PC-9 (cell line): ENCODE results near the gene ILDR1. TPM values are rescaled to one million over a fixed set of nuclear protein-coding genes. Genes with fewer than 3 reads are reported as not detected.

ENCODE experiments used
- BruUV-seq: library from RNA; stranded (reverse); fragments of 400-500 nt; replicated peaks from 2 replicates; lab custom pipeline; 2021; lab: Mats Ljungman, UMichigan
- CTCF ChIA-PET: fragments of 300-600 bp; sonication (Branson Sonifier 250); formaldehyde crosslinking; loops from one replicate; lab custom pipeline; 2022; ENCODE audit warnings: antibody characterized with exemption; lab: Charles Lee
- POLR2A ChIA-PET: fragments of 300-600 bp; sonication (Branson Sonifier 250); formaldehyde crosslinking; loops from one replicate; lab custom pipeline; 2022; ENCODE audit warnings: antibody characterized with exemption; ENCODE audit not compliant: unreplicated experiment; lab: Charles Lee
- DNase-seq, 2 experiments: peaks; one replicate each; pipeline versions ENCODE4 v3.0.0 to v3.0.0-alpha.2; 2015 to 2022; ENCODE audit warnings: mixed read lengths in 1 of 2
- H2AFZ ChIP-seq: fragments of 200-600 bp; sonication (generic); 2 replicates; pipeline ENCODE4 v1.8.1; 2017; ENCODE audit warnings: antibody characterized with exemption
- H3F3A ChIP-seq: fragments of 200-600 bp; sonication (generic); 2 replicates; pipeline ENCODE4 v1.8.1; 2017; ENCODE audit warnings: antibody characterized with exemption, mild to moderate bottlenecking, low read depth; ENCODE audit not compliant: insufficient read depth
- H3K27ac ChIP-seq: fragments of 200-600 bp; sonication (generic); 2 replicates; pipeline ENCODE4 v1.6.1; 2016; ENCODE audit warnings: mixed run types
- H3K27me3 ChIP-seq: fragments of 200-600 bp; sonication (generic); 2 replicates; pipeline ENCODE4 v1.6.1; 2016; ENCODE audit warnings: low read depth, mixed run types; ENCODE audit not compliant: insufficient read depth
- H3K36me3 ChIP-seq: fragments of 200-600 bp; sonication (generic); 2 replicates; pipeline ENCODE4 v1.6.1; 2016; ENCODE audit warnings: low read depth, mixed run types
- H3K4me1 ChIP-seq: fragments of 200-600 bp; sonication (generic); replicated peaks from 2 replicates; pipeline ENCODE4 v1.6.1; 2016; ENCODE audit warnings: mixed run types; ENCODE audit not compliant: insufficient read depth
- H3K4me2 ChIP-seq: fragments of 200-600 bp; sonication (generic); 2 replicates; pipeline ENCODE4 v1.6.1; 2017; ENCODE audit warnings: mixed run types
- H3K4me3 ChIP-seq: fragments of 200-600 bp; sonication (generic); 2 replicates; pipeline ENCODE4 v1.6.1; 2016; ENCODE audit warnings: mixed run types
- H3K79me2 ChIP-seq: fragments of 200-600 bp; sonication (generic); 2 replicates; pipeline ENCODE4 v1.6.1; 2017; ENCODE audit warnings: low read depth, mixed run types
- H3K9me2 ChIP-seq: fragments of 200-600 bp; sonication (generic); 2 replicates; pipeline ENCODE4 v1.8.1; 2017; ENCODE audit warnings: mild to moderate bottlenecking; ENCODE audit not compliant: insufficient read depth
- H3K9me3 ChIP-seq: fragments of 200-600 bp; sonication (generic); 2 replicates; pipeline ENCODE4 v1.8.1; 2016; ENCODE audit warnings: low read depth; ENCODE audit not compliant: insufficient read depth
- H4K20me1 ChIP-seq: fragments of 200-600 bp; sonication (generic); 2 replicates; pipeline ENCODE4 v1.8.1; 2017; ENCODE audit not compliant: insufficient read depth
- EZH2 ChIP-seq: fragments of 200-600 bp; sonication (generic); IDR thresholded peaks from 2 replicates; pipeline ENCODE4 v1.8.0; 2017; ENCODE audit warnings: antibody characterized with exemption, low read depth
- intact Hi-C: fragments of 100-400 bp; cut with micrococcal nuclease; formaldehyde crosslinking; loops from one replicate; pipeline ENCODE4 v1.10.0; 2022; ENCODE audit not compliant: unreplicated experiment
- total RNA-seq: library from RNA; stranded (reverse); gene quantifications from 2 replicates; pipeline ENCODE4 v1.2.3, GENCODE V29; 2021
- TF ChIP-seq, protein P1 (sequence below): fragments of 200-600 bp; sonication (generic); conservative IDR thresholded peaks from 2 replicates; pipeline ENCODE4 v1.6.1; 2017; ENCODE audit warnings: mixed run types, antibody characterized with exemption, mild to moderate bottlenecking, moderate library complexity

ILDR1 gene
- total RNA-seq, 1 experiment from 2014 or later: 5.1 TPM

DNA sequence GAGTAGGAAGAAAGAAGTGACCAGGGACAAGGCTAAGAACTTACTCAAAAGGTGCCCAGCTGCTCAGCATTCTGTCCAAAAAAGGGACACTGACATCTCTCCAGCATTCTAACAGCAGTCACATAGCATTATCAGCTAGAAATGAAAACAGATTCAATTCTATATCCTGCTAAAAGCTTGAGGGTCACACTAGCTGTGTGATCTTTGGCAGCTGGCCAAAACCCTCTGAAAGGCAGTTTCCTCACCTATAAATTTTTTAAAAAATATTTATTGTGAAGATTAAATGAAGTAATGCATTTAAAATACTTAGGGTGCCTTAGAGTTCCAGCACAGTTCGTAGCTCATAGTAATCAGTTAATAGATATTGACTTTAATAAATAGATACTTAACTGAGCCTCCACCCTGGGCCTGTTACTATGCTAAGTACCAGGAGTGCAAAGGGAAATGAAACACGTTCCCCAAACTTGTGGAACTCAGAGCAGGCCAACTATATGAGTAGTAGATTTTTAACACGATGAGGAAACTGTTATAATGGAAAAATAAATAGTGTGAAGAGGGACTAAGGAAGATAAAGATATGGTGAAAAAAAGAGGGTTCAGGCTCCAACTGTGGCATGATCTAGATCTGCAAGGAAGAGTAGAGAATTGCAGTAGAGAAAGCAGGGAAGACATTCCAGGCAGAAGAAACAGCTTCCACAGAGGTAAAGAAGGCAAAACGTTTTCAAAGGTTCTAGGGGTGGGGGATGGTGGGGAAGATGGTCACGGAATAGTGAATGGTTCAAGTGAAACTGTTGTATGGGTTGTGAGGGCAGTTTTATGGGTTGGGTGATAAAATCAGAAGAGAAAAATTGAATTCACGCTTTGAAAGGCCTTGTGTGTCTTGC, 44.5 kb upstream of the ILDR1 start:
- no peak overlapping the region for H2AFZ ChIP-seq
- H3K79me2 ChIP-seq: no peaks in the 10 kb centered on the region
- H3F3A ChIP-seq: no peaks in the 10 kb centered on the region
- H3K4me2 ChIP-seq: no peak overlapping the region
- no peak overlapping the region for H3K27ac ChIP-seq
- H3K4me3 ChIP-seq: no peak overlapping the region
- H3K36me3 ChIP-seq: no peaks in the 10 kb centered on the region
- H3K27me3 ChIP-seq: no peaks in the 10 kb centered on the region
- H3K4me1 ChIP-seq: no peaks in the 10 kb centered on the region
- BruUV-seq: no TSS peak
- no peak for TF ChIP-seq EZH2
- TF ChIP-seq, protein P1, sequence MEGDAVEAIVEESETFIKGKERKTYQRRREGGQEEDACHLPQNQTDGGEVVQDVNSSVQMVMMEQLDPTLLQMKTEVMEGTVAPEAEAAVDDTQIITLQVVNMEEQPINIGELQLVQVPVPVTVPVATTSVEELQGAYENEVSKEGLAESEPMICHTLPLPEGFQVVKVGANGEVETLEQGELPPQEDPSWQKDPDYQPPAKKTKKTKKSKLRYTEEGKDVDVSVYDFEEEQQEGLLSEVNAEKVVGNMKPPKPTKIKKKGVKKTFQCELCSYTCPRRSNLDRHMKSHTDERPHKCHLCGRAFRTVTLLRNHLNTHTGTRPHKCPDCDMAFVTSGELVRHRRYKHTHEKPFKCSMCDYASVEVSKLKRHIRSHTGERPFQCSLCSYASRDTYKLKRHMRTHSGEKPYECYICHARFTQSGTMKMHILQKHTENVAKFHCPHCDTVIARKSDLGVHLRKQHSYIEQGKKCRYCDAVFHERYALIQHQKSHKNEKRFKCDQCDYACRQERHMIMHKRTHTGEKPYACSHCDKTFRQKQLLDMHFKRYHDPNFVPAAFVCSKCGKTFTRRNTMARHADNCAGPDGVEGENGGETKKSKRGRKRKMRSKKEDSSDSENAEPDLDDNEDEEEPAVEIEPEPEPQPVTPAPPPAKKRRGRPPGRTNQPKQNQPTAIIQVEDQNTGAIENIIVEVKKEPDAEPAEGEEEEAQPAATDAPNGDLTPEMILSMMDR: no peak
- CTCF ChIA-PET: no interaction called here
- intact Hi-C loops: no loop called here
- no peak for DNase-seq
- H3K9me2 ChIP-seq: no peaks in the 10 kb centered on the region
- no peaks in the 10 kb centered on the region for H3K9me3 ChIP-seq
- POLR2A ChIA-PET: no interaction called here
- H4K20me1 ChIP-seq: no peaks in the 10 kb centered on the region

DNA sequence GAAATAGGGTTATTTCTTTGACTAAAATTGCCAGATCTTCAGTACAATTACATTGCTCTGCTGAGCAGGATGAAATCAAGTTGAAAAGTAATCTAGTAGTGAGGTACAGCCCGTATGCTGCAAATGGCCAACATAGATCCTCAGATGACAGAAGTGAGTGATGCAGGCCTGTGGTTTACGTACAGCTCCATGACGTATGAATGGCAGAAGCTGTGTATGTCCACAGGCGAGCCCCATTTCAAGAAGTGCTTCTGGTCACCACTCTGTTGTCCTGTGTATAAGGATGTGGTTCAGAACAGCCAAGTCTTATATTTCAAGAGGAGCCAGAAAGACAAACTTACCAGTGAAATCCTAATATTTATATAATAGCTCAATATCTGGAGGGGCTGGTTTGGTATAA, 42.3 kb upstream of the ILDR1 start:
- TF ChIP-seq EZH2: no peak
- TF ChIP-seq, protein P1: no peak
- no peaks in the 10 kb centered on the region for H3K4me1 ChIP-seq
- no peak overlapping the region for H3K4me2 ChIP-seq
- H3F3A ChIP-seq: no peaks in the 10 kb centered on the region
- H3K36me3 ChIP-seq: no peaks in the 10 kb centered on the region
- H3K9me2 ChIP-seq: no peaks in the 10 kb centered on the region
- no peak overlapping the region for H3K27ac ChIP-seq
- no peak overlapping the region for H2AFZ ChIP-seq
- no peaks in the 10 kb centered on the region for H3K27me3 ChIP-seq
- DNase-seq: no peak
- no peaks in the 10 kb centered on the region for H3K9me3 ChIP-seq
- ChIA-PET POLR2A (no interaction called here), CTCF (no interaction called here)
- no peaks in the 10 kb centered on the region for H4K20me1 ChIP-seq
- no peaks in the 10 kb centered on the region for H3K79me2 ChIP-seq
- intact Hi-C loops: no loop called here
- H3K4me3 ChIP-seq: no peak overlapping the region
- no TSS peak for BruUV-seq

DNA sequence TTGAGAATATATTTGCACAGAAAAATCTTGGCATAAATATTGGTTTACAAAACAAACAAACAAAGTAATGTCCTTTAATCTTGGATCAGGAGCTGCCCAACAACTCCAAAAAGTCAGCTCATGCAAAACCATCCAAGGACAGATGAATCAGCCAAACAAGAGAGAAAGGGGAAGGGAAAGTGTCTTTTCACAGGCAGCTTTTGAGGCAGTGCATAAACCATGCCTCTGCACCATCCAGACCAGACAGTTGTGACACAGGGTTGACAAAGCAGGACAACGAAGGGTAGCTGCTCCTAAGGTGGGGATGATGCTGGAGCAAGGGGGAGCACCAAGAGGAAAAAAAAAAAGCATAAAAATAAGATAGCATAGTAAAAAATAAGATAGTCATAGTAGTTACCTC, 41.9 kb upstream of the ILDR1 start:
- Histone ChIP-seq H3K27ac (no peak overlapping the region), H4K20me1 (no peaks in the 10 kb centered on the region), H3K27me3 (no peaks in the 10 kb centered on the region), H3K9me2 (no peaks in the 10 kb centered on the region), H3K4me2 (no peak overlapping the region), H3F3A (no peaks in the 10 kb centered on the region), H2AFZ (no peak overlapping the region), H3K36me3 (no peaks in the 10 kb centered on the region), H3K9me3 (no peaks in the 10 kb centered on the region), H3K79me2 (no peaks in the 10 kb centered on the region), H3K4me3 (no peak overlapping the region), H3K4me1 (no peaks in the 10 kb centered on the region)
- POLR2A ChIA-PET: no interaction called here
- BruUV-seq: no TSS peak
- DNase-seq: no peak
- intact Hi-C loops: no loop called here
- CTCF ChIA-PET: no interaction called here
- no peak for TF ChIP-seq EZH2
- TF ChIP-seq, protein P1: no peak
